HG03064 (cell line): Measurements from ENCODE around the gene ZCCHC24.
A peak's percentile ranks its signal among the peaks of the same experiment; 100 is the strongest.
"Not testable (repeated sequence)": the region's sequence is repeated elsewhere in the genome, so short reads cannot be mapped to it uniquely, and the experiment has no call there.

Experiments
- ATAC-seq: cut with Tn5 transposase; IDR thresholded peaks from one replicate; pipeline ENCODE4 v1.9.1; 2021; ENCODE audit warnings: low read depth; ENCODE audit not compliant: unreplicated experiment

Gene ZCCHC24

GRCh38 chr10:79447911-79448731 lies 2.7 kb upstream of the ZCCHC24 start:
- no peak for ATAC-seq

- ATAC-seq: not testable (repeated sequence)
Measured at GRCh38 chr10:79447249-79447648, 1.8 kb upstream of the ZCCHC24 start.

- ATAC-seq: no peak
Measured at GRCh38 chr10:79446758-79447084, 1.3 kb upstream of the ZCCHC24 start.

- ATAC-seq: peak; percentile 6
Measured at GRCh38 chr10:79445977-79446757, 743 bp upstream of the ZCCHC24 start.

GRCh38 chr10:79444199-79445119 lies 965 bp downstream of the ZCCHC24 start:
- ATAC-seq: peak; percentile 18

GRCh38 chr10:79443338-79444198 lies 1.9 kb downstream of the ZCCHC24 start:
- no peak for ATAC-seq

- no peak for ATAC-seq
Measured at GRCh38 chr10:79442171-79443040, 3.0 kb downstream of the ZCCHC24 start.

GRCh38 chr10:79441433-79441832 lies 4.0 kb downstream of the ZCCHC24 start:
- no peak for ATAC-seq

- ATAC-seq: no peak
Measured at GRCh38 chr10:79440281-79440680, 5.1 kb downstream of the ZCCHC24 start.

GRCh38 chr10:79438699-79439085 lies 6.7 kb downstream of the ZCCHC24 start:
- no peak for ATAC-seq

- no peak for ATAC-seq
Measured at GRCh38 chr10:79438021-79438698, 7.3 kb downstream of the ZCCHC24 start.

GRCh38 chr10:79437111-79437814 lies 8.2 kb downstream of the ZCCHC24 start:
- no peak for ATAC-seq

GRCh38 chr10:79436850-79437103 lies 8.6 kb downstream of the ZCCHC24 start:
- ATAC-seq: no peak

- no peak for ATAC-seq
Measured at GRCh38 chr10:79436066-79436849, 9.2 kb downstream of the ZCCHC24 start.

- ATAC-seq: no peak
Measured at GRCh38 chr10:79435271-79436065, 10.0 kb downstream of the ZCCHC24 start.

- ATAC-seq: no peak
Measured at GRCh38 chr10:79434821-79435251, 10.6 kb downstream of the ZCCHC24 start.
